GM18511 (cell line): ENCODE data around the gene C2.

Source experiments
- ATAC-seq: cut with Tn5 transposase; IDR thresholded peaks from one replicate; pipeline ENCODE4 v1.9.1; 2021; ENCODE audit warnings: mild to moderate bottlenecking, moderate library complexity; ENCODE audit not compliant: unreplicated experiment

The C2 gene

DNA sequence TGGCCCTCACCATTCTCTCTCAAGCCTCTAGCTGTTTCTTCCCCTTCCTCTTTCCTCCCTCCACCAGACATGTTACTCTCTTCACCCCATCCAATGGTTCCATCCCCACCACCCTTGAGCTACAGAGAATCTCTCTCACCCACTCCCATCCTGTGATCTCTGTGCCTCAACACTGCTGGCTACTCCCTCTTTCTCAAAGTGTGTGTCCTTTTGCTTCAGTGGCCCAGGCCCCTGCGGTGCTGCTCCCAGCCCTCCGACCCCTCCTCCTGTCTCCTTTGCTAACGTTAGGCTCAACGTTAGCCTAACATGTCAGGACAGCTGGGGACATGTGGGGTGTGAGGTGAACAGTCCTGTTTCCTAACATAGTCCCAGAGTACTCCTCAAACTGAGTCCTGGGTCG lies 25.4 kb downstream of the C2 start:
- no peak for ATAC-seq

DNA sequence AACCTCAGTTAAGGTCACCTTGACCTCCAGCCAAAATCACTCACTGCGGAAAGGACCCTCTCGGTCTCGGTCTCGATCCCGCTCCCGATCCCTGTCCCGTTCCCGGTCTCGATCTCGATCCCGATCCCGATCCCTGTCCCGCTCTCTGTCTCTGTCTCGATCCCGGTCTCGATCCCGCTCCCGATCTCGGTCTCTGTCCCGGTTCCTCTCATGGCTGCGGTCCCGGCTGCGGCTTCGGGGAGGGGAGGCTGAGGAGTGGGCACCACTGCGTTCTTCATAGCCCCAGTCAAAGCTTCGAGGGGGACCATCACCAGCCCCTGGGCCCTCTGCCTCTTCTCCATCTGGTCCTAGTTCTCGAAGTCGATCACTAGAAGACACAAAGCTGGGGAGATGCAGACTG lies 27.0 kb downstream of the C2 start:
- no peak for ATAC-seq

DNA sequence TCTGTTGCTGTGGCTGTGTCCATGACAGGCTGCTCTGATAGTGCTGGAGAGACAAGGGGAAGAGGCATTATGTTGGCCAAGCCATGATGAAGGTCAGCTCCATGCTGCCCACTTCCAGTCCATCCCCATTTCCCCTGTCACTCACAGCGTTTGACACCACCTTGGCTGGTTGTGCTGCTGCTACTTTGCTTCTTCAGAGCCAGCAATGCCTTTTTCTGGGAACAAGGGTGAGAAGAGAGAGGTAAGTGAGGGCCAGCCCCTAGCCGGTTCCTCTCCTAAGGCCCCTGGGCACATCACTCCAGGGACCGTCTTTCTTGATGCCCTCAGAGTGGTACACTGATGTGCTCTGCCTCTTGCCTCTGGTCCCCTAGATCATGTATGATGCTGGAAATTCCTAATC lies 29.3 kb downstream of the C2 start:
- ATAC-seq, result no peak

DNA sequence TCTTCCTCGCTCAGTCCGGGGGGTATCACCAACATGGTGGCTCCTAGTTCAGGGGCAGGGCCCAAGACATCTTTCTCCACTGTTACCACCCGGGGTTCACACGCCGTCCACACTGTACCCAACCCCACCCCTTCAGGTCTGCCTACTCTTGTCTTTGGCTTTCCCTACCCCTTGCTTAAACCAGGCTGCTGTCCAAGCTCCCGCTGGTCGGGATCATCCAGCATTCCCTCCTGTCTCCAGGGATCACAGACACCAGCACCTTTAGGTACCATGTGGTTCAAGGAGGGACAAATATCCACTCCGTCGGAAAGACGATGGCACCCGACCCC lies 30.9 kb downstream of the C2 start:
- no peak for ATAC-seq

DNA sequence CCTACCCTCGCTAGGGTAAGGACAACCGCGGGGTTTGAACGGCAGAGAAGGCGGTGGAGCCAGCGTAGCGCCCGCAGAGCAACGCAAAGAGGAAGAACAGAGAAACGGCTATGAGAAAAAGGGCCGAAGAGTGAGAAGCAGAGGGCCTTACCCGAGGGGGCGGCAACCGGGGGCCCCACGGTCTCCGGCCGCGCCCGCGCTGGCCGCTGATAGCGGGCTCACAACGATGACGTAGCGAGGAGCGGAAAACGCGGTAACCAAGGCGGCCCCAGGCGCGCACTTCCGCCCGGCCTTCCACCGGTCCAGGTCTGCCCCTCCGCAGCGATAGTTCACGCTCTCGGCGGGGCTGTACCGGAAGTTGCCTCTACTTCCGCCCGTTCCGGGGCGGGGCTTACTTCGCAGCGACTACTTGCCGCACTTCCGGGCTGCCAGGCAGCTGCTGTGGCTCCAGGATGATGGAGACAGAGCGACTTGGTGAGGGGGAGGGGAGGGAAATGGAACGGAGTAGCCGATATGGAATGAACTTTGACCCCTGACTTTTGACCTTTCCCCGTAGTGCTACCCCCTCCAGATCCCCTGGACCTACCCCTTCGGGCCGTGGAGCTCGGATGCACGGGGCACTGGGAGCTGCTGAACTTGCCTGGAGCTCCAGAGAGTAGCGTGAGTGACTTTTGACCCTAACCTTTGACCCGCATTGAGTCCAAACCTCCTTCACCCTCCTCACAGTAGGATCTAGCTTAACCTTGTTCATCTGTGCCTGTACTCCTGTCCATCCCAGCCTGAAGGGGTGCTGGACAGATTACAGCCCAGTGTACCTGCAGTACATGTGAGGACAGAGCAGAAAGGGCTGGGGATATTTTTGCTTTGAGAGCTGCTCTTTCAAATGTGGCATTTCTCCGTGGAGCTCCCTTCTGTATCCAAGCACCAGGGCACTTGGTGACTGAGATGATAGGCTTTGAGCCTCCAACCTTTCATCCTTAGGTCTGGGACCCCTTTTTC lies 31.5 kb downstream of the C2 start, which contains the start of the genes NELFE and SKIC2:
NELFE (minus strand) TSS at position 231 of the 999 bp plus-strand sequence. CDS start 525 bp downstream, outside the sequence.
SKIC2 (plus strand) TSS at position 435 of the 999 bp plus-strand sequence; CDS start at position 453, 18 bp downstream.
- peak; percentile 99 for ATAC-seq

DNA sequence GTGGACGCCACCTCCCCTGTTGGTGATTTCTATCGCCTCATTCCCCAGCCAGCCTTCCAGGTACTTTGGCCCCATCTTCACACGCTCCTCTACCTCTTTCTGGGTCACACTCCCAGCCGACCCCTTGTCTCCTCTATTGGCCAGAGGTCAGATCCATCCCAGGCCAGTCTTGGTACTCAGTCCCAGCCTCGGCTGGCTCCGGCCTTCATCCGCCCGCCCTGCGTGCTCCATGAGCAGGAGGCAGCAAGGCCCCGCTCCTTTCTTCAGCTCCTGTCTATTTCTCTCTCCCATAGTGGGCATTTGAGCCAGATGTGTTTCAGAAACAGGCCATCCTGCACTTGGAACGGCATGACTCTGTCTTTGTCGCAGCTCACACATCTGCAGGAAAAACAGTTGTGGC lies 34.1 kb downstream of the C2 start:
- ATAC-seq, result no peak

DNA sequence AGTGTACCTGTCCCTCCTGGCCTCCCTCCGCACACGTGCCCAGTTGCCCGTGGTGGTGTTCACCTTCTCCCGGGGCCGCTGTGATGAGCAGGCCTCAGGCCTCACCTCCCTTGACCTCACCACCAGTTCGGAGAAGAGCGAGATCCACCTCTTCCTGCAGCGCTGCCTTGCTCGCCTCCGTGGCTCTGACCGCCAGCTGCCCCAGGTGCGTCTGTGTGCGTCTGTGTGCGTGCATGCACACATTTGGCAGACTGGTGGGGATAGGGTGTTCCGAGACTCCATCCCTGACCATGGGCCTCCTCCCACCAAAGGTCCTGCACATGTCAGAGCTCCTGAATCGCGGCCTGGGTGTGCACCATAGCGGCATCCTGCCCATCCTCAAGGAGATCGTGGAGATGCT lies 36.4 kb downstream of the C2 start:
- ATAC-seq, result no peak

DNA sequence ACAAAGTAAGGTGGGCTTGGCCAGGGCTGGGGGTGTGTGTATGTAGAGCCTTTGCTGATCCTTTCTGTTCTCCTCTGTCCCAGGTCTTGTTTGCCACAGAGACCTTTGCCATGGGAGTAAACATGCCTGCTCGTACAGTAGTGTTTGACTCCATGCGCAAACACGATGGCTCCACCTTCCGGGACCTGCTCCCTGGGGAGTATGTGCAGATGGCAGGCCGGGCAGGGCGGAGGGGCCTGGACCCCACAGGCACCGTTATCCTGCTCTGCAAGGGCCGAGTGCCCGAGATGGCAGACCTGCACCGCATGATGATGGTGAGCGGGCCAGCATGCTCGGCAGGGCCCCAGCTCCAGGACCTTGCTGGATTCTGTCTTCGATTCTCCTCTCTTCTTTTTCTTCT lies 38.2 kb downstream of the C2 start:
- ATAC-seq, result no peak

DNA sequence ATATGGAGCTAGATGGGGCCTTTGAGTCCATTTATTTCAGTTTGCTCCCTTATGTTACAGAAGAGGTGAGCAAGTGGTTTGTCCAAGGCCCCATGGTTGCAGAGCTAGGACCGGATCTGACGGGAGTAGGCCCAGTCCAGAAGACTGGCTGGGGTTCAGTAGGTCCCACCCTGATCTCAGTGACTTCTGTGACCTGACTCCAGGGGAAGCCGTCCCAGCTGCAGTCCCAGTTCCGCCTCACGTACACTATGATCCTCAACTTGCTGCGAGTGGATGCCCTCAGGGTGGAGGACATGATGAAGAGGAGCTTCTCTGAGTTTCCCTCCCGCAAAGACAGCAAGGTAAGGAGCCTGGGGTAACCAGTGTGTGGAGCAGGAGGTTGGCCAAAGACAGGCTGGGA lies 39.0 kb downstream of the C2 start:
- no peak for ATAC-seq

DNA sequence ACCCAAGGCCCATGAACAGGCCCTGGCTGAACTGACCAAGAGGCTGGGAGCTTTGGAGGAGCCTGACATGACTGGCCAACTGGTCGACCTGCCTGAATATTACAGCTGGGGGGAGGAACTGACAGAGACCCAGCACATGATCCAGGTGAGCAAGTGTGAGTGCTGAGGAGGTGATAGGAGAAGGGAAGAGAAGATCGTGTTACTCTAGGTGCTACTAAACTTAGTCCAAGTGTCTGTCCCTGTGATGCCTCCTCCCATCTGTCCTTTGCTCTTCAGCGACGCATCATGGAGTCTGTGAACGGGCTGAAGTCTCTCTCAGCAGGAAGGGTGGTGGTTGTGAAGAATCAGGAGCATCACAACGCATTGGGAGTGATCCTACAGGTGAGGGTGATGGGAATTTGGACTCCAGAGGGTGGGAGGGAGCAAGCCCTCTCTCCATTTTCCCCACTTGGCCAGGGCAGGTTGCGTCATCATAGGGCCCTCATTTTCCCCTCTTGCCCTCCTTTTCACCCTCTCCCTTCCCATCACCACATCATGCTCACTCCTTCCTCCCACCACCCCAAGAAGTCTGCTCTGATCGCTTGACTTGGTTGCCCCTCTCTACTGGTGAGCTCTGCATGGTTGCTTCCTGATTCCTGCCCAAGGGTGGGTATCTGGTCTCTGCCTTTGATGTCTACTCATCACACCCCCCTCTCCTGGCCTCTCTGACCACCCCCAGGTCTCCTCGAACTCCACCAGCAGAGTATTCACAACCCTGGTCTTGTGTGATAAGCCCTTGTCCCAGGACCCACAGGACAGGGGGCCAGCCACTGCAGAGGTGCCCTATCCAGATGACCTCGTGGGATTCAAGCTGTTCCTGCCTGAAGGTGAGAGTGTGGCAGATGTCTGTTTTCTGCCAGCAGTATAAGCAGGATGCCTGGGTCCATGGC lies 39.7 kb downstream of the C2 start:
- ATAC-seq, result no peak

DNA sequence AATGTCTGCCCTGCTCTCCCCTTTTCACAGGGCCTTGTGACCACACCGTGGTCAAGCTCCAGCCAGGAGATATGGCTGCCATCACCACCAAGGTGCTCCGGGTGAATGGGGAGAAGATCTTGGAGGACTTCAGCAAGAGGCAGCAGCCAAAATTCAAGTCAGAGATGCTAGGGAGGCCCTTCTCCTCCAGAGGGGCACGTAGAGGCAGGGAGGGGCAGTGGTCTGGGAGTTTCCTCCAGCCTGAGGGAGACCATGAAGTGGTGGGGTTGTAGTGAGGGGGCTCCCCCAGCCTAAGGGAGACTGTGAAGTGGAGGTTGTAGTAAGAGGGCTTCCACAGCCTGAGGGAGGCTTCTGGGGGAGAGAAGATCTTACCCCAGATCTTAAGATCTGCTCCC lies 40.4 kb downstream of the C2 start:
- ATAC-seq, result no peak

DNA sequence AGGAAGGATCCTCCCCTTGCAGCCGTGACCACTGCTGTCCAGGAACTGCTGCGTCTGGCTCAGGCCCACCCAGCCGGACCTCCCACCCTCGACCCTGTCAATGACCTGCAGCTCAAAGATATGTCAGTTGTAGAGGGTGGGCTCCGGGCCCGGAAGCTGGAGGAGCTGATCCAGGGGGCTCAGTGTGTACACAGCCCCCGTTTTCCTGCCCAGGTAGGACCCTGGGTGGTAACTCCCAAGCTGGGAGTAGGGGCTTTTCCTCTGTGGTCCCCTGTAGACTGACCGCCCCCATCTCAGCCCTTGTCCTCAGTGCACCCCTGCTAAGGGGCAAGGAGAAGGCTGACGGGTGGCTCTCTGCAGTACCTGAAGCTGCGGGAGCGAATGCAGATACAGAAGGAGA lies 40.8 kb downstream of the C2 start:
- no peak for ATAC-seq

DNA sequence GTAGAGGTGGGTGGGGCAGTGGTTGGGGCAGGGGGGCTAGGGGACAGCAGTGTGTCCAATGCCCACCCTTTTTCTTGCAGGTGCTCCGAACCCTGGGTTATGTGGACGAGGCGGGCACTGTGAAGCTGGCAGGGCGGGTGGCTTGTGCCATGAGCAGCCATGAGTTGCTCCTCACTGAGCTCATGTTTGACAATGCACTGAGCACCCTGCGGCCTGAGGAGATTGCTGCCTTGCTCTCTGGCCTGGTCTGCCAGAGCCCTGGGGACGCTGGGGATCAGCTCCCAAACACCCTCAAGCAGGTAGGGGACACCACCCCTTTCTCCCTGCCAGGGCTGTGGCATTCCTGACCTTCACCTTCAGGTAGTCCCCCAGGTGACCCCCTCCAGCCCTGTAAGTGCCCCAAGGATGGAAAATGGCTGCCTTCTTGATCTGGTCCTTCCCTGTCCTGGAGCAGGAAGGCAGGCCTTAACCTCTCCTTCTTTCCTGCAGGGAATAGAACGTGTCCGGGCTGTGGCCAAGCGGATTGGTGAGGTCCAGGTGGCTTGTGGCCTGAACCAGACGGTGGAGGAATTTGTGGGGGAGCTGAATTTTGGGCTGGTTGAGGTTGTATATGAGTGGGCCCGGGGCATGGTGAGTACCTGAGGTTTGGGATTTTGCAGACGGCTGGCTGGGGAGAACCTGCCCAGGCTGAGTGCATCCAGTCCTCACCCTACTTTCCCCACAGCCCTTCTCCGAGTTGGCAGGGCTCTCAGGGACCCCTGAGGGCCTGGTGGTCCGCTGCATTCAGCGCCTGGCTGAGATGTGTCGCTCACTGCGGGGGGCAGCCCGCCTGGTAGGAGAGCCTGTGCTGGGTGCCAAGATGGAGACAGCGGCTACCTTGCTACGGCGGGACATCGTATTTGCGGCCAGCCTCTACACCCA lies 41.5 kb downstream of the C2 start:
- no peak for ATAC-seq

DNA sequence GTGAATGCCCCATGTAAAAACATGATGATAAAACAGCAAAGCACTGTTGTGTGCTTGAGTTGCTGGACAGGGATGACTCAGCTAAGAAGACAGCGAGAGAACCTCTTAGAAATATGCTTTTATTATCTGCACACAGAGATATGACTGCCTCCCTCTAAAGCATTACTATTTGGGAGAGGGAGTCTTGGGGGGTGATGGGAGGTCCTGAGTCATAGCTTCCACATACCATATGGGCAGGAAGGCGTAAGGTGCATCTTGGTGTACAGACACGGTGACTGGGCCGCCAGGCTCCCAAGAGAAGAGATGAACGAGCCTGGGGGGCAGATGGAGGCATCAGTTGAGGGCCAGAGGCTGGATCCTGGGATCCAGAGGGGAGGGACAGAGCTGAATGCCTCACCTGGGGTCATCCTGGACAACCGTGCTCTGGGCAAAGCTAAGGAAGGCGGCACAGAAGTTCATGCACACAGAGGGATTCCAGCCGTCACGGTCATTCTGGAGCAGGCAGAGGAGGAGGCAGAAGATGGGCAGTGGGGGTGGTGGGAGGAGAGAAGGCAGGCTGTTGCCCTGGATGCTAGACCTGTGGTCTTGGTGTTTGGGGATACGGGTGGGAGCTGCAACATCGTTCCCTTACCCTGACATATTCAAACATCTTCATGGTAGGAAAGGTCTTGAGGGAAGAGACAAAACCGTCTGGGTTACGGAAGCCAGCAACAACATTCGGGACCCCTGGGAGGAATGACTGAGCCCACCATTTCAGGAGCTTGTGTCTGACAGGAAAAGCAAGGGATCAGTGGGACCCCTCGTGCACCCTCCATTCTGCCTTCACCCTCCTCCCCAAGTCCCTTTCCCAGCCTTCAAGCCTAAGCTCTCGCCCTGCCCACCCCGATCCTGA lies 42.4 kb downstream of the C2 start:
- no peak for ATAC-seq

DNA sequence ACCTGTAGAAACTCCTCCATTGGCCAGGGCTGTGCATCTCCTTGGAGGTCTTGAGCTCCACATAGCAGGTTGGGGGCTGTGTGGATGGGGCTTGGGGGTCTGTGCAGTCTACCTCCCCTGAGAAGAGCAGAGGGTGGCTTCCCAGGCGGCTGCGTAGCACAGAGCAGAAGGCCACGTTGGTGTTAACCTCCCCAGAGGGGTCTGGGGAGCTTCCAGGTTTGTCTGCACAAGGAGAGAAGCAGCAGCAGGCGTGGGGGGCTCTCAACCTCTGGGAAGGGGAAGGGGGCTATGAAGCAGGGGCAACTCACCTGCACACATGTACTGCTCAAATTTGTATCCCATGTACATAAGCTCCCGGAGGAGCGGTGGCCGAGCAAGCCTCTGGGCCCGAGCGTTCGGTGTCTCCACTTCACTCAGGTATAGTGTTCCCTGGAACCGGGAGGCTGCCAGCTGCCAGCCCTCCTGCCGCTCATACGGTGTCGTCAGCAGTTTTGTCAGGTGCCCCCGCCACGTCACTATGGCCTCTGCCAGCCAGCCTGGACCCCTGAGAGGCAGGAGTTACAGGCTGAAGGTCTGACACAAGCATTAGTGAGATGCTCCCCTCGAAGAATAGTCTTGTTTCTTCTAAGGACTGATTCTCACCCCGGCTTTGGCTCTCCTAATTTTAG lies 43.2 kb downstream of the C2 start:
- no peak for ATAC-seq

DNA sequence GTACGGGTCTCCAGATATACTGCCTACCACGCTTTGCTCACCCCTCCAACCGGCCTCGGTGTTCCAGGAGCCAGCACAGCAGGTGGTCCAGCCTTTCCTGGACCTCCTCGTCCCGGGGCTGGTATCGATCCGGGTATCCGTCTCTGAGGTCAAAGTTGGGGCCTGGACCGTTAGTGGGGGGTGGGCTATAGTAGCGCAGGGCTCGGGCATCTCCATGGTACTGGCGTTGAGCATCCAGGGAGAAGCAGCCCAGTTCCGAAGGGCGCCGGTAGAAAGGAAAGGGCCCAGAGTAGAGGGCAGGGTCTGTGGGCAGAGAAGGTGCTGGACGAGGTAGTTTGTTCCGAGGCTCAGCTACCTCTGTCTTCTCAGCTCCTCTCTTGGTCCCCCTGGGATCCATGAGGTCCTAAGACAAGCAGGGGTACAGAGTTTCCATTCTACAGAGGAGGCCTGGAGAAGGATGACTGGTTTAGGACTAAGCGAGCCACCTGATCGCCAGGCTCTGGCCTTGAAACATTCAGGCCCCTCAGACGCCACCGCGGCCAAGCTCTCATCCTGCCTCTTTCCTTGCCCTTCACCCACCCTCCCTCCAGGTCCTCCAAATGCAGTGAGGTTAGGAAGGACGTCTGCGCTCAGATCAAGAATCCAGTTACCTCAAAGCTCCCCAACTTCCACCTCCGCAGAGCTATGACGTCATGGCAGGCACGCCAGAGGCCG lies 43.9 kb downstream of the C2 start:
- no peak for ATAC-seq

DNA sequence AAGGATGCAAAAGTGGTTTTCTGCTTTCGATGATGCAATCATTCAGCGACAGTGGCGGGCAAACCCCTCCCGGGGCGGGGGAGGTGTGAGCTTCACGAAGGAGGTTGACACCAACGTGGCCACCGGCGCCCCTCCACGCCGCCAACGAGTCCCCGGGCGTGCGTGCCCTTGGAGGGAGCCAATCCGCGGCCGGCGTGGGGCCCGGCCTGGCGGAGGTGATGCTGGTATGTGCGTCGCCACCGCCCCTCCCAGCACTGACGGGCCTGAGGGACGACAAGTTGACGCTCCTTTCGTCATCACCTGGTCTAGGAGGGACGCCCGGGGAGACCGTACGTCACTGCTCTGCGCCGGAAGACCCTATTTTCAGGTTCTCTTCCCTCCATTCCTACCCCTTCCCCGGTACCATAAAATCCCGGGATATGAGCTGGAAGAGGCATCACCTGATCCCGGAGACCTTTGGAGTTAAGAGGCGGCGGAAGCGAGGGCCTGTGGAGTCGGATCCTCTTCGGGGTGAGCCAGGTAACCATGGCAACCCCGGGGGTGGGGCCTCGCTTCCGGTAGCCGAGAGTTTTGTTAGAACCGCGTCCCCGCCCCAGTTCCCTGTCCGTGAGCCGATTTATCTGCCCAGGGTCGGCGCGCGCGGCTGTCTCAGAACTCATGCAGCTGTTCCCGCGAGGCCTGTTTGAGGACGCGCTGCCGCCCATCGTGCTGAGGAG lies 44.6 kb downstream of the C2 start, which contains the start of gene DXO:
DXO (minus strand) TSS at position 146 of the 716 bp plus-strand sequence. CDS start 463 bp downstream, outside the sequence.
- peak; percentile 91 for ATAC-seq
